GM10266 (cell line): ENCODE measurements around the gene CXCL14.

Experiments used
- DNase-seq: peaks from one replicate; pipeline ENCODE4 v3.0.0; 2012; ENCODE audit errors: extremely low spot score
- TF ChIP-seq, protein P1 (sequence below): IDR thresholded peaks from 2 replicates; pipeline ENCODE4 v1.5.1; 2012; ENCODE audit warnings: mild to moderate bottlenecking, low read depth; ENCODE audit not compliant: control insufficient read depth, insufficient read depth; ENCODE audit errors: missing control alignments

The CXCL14 gene

DNA sequence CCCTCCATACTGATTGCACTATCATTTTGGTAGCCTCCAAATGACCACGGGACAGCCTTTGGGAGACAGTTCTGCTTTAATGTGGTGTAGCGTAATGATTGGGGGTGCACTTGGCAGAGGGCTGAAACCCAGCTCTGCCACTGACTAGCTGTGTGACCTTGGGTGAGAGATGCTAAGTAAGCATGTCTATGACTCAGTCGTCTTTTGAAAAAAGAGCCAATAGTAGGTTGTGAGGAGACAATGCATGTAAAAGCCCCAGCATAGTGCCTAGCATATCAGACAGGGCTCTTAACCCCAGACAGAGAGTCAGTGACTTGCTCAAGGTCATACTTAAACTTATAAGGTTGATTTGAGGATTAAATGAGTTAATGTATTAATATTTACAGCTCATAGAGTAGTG lies 18.0 kb upstream of the CXCL14 start:
- TF ChIP-seq, protein P1, sequence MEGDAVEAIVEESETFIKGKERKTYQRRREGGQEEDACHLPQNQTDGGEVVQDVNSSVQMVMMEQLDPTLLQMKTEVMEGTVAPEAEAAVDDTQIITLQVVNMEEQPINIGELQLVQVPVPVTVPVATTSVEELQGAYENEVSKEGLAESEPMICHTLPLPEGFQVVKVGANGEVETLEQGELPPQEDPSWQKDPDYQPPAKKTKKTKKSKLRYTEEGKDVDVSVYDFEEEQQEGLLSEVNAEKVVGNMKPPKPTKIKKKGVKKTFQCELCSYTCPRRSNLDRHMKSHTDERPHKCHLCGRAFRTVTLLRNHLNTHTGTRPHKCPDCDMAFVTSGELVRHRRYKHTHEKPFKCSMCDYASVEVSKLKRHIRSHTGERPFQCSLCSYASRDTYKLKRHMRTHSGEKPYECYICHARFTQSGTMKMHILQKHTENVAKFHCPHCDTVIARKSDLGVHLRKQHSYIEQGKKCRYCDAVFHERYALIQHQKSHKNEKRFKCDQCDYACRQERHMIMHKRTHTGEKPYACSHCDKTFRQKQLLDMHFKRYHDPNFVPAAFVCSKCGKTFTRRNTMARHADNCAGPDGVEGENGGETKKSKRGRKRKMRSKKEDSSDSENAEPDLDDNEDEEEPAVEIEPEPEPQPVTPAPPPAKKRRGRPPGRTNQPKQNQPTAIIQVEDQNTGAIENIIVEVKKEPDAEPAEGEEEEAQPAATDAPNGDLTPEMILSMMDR, result no peak
- DNase-seq, result no peak

GRCh38 chr5:135596157-135596763 lies 17.5 kb upstream of the CXCL14 start:
- TF ChIP-seq, protein P1, result no peak
- DNase-seq, result no peak

DNA sequence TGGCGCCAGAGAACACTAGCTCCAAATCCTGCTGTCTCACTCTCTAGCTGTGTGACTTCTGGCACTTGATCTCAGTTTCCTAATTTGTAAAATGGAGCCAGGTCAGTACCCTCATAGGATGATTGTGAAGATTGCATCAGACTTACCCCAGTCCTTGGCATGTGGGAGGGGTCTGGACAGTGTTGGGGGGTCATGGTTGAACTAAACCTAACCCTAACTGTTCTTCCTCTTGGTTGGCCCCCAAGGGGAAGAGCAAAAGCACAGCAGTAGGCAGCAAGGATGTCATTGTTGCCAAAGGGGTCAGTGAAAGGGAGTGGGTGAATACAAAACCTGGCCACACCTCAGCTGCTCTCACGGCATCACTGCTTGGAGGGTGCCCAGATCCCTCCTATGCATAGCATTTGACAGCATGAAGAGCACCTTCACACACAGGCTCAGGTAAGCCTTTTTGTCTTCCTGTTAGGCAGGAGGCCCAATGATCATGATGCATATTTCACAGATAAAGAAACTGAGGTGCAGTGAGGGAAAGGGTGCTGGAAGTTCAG lies 15.7 kb upstream of the CXCL14 start:
- TF ChIP-seq, protein P1, result no peak
- no peak for DNase-seq

DNA sequence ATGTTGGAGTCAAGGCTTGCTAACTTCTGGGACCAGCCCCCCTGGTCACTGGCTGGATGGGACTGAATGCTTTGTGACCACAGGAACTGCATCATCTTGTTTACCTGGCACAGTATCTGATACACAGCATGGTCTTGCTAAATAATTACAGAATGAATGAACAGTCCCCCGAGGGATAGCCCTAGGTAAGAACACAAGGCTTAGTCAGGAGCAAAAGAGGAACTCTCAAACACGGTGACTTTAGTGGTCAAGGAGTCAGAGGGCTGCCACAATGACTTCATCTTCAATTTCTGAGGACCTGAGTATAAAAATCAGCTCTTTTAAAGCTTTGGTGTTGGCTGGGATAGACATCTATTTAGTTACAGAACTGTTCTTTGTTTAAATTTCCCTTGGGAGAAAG lies 15.1 kb upstream of the CXCL14 start:
- no peak for DNase-seq

DNA sequence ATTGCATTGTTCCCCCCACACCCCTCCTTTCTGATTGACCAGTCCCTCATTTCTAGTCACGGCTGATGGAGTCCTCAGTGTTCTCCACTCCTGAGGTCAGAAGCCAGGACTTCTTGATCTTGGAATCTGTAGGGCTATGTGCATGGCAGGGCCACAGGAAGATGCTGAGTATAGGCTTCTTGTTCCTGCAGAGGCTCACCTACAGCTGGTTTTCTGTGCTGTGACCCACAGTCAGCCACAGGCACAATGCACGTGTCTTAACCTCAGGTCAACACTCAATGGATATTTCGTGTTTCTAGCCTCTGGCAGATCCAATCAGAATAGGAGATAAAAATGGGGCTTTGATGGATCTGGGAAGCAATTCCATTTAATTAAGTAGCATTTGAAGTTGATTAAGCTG lies 14.3 kb upstream of the CXCL14 start:
- TF ChIP-seq, protein P1, result no peak
- no peak for DNase-seq

More for the DNA sequence above, 15.1 kb upstream of the CXCL14 start:
- TF ChIP-seq, protein P1, result no peak

DNA sequence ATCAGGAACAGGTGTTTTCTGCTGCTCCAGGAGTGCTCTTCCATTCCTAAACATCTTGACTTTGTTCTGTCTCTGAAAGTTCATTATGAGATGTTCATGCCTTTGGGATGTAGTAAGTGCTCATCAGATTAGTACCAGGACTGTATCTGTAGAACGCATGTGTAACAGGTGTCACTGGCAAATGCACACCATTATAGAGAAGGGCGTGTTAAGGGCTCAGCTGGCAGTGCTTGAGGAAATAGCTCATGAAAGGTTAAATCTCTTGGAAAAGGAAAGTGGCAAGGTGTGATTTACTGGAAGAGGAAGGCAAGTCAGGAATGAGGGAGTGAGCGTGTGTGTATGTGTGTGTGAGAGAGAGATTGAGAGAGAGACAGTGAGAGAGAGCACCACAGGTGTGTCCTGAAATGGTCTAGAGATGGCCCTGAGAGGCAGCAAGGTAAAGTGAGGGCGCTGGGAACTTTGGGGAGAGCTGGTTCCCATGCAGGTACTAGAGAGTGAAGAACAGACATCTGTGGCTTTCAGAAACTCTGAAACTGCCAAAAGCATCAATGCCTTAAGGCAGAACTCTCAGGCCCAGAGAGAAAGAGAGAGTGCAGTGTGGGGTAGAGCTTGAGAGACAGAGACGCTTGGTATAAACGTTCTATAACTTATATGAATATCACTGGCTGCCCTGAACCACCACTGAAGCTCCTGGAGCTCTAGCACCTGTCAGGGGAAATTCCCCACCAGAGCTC lies 13.7 kb upstream of the CXCL14 start:
- TF ChIP-seq, protein P1, result no peak
- no peak for DNase-seq

GRCh38 chr5:135591277-135591676 lies 12.5 kb upstream of the CXCL14 start:
- TF ChIP-seq, protein P1, result no peak
- no peak for DNase-seq
